GM18499 (cell line): ENCODE data around the gene INTS1.
"Not testable (repeated sequence)": the region's sequence is repeated elsewhere in the genome, so short reads cannot be mapped to it uniquely, and the experiment has no call there.

Source experiments
- ATAC-seq: cut with Tn5 transposase; IDR thresholded peaks from one replicate; pipeline ENCODE4 v1.9.1; 2021; ENCODE audit warnings: moderate number of reproducible peaks; ENCODE audit not compliant: insufficient read depth, unreplicated experiment

Gene INTS1

GRCh38 chr7:1452205-1452604 is 52.0 kb downstream of the INTS1 start:
- ATAC-seq = no peak

GRCh38 chr7:1450987-1451386 is 53.2 kb downstream of the INTS1 start:
- ATAC-seq = no peak

GRCh38 chr7:1450431-1450830 is 53.8 kb downstream of the INTS1 start:
- no peak for ATAC-seq

- ATAC-seq = no peak
These were observed 54.2 kb downstream of the INTS1 start for GRCh38 chr7:1449951-1450350.

GRCh38 chr7:1449501-1449900 is 54.7 kb downstream of the INTS1 start:
- no peak for ATAC-seq

GRCh38 chr7:1448958-1449357 is 55.2 kb downstream of the INTS1 start:
- ATAC-seq = no peak

GRCh38 chr7:1447551-1448244 is 56.5 kb downstream of the INTS1 start:
- ATAC-seq = no peak

GRCh38 chr7:1447112-1447511 is 57.1 kb downstream of the INTS1 start:
- ATAC-seq = no peak

GRCh38 chr7:1446620-1447032 is 57.6 kb downstream of the INTS1 start:
- ATAC-seq = no peak

- not testable (repeated sequence) for ATAC-seq
These were observed 58.2 kb downstream of the INTS1 start for GRCh38 chr7:1446026-1446425.

- ATAC-seq = no peak
These were observed 58.8 kb downstream of the INTS1 start for GRCh38 chr7:1445341-1445740.

GRCh38 chr7:1444925-1445322 is 59.3 kb downstream of the INTS1 start:
- no peak for ATAC-seq

GRCh38 chr7:1444214-1444924 is 59.8 kb downstream of the INTS1 start:
- ATAC-seq = no peak

- not testable (repeated sequence) for ATAC-seq
These were observed 60.5 kb downstream of the INTS1 start for GRCh38 chr7:1443587-1444200.

- ATAC-seq = no peak
These were observed 61.6 kb downstream of the INTS1 start for GRCh38 chr7:1442355-1443124.

- ATAC-seq = no peak
These were observed 62.4 kb downstream of the INTS1 start for GRCh38 chr7:1441615-1442354.

- ATAC-seq = no peak
These were observed 63.6 kb downstream of the INTS1 start for GRCh38 chr7:1440620-1441019.

- ATAC-seq = no peak
These were observed 64.5 kb downstream of the INTS1 start for GRCh38 chr7:1439373-1440363.

- no peak for ATAC-seq
These were observed 65.4 kb downstream of the INTS1 start for GRCh38 chr7:1438821-1439220.
